ENCODE data around the gene SEMA3F.

SEMA3F gene

DNA sequence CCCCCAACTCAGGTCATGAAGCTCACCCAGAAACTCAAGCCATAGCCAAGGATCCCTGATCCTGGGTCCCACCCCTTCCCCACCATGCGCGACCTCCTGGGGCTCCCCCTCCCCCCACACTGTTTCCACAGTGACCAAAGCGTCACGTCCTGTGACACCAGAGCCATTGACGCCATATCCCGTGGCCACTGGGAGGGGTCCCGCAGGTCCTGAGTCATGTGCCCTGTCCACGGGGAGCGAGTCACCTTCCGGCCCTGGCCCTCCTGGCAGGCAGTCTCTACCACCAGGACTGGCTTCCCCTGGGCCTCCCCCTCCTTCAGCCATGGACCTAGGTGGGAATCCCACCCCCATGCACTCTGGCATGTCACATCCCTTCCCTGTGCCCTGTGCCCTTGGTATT is 15.6 kb downstream of the SEMA3F start:
- Mint-ChIP-seq H3K27me3 (no peaks in the 10 kb centered on the region), H3K36me3 (no peaks in the 10 kb centered on the region), H3K4me3 (no peak overlapping the region), H3K9me3 (no peaks in the 10 kb centered on the region), H3K27ac (no peak overlapping the region), H3K4me1 (no peaks in the 10 kb centered on the region)

DNA sequence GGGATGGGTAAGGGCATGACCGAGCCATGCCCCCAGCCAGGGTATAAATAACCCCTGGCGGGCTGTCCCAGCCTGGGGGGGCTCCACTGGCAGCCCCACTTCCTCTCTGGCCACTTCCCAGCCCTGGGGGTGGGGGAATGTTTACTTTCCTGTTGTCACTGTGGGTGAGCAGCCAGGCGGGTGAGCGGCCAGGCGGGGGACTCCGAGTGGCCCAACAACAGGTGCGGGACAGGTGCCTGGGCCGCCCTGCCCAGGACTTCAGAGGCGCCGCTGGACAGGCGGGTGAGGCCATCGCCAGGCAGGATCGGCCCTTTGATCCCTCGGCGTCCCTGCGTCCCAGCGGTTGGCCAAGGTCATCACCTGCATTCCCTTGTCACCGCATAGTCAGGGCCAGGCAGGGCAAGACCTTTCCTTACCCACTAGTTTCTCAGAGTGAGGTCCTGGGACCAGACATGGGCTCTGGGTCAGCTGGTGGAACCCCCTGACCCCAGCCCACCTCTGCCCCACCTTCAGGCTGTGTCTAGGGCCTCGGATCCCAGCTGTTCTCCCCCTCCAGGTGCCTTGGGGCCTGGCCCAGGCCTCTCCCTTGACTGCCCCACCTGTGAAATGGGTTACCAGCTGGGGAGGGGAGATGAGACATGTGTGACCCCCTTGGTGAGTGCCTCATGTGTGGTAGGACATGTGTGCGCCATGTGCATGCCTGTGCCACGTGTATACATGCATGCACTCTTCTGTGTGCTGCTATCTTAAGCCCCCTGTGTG is 16.6 kb downstream of the SEMA3F start:
- Mint-ChIP-seq H3K9me3 (no peaks in the 10 kb centered on the region), H3K27me3 (no peaks in the 10 kb centered on the region), H3K27ac (no peak overlapping the region), H3K36me3 (no peaks in the 10 kb centered on the region), H3K4me3 (no peak overlapping the region), H3K4me1 (no peaks in the 10 kb centered on the region)

DNA sequence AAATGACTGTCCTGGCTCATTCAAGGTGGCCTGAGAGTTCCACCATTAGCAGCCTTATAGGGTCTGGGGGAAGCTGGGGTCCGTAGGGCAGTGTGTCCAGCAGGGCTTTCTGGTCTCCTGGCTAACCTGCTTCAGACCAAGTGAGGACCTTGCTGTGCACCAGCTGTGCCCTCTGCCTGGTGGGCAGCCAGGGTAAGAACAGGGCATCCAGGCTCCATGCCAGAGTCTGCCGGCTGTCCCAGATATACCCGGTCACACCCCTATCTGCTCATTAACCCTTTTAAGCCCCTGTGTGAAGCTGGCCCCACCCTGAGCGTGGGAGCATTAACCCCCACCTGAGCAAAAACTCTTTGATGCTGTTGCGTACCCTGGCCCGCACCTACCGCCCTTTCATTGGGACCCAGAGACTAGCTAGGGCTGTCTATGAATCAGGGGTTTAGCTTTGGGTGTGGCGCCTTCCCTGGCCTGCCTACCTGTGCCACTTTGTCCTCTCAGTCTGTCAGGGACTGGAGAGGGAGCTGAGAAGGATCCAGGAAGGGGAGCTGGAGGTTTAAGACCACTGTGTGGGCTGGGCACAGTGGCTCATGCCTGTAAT is 17.6 kb downstream of the SEMA3F start:
- no peaks in the 10 kb centered on the region for H3K9me3 Mint-ChIP-seq
- H3K4me3 Mint-ChIP-seq, result no peak overlapping the region
- H3K4me1 Mint-ChIP-seq, result no peaks in the 10 kb centered on the region
- no peaks in the 10 kb centered on the region for H3K36me3 Mint-ChIP-seq
- no peaks in the 10 kb centered on the region for H3K27me3 Mint-ChIP-seq
- H3K27ac Mint-ChIP-seq, result no peak overlapping the region

DNA sequence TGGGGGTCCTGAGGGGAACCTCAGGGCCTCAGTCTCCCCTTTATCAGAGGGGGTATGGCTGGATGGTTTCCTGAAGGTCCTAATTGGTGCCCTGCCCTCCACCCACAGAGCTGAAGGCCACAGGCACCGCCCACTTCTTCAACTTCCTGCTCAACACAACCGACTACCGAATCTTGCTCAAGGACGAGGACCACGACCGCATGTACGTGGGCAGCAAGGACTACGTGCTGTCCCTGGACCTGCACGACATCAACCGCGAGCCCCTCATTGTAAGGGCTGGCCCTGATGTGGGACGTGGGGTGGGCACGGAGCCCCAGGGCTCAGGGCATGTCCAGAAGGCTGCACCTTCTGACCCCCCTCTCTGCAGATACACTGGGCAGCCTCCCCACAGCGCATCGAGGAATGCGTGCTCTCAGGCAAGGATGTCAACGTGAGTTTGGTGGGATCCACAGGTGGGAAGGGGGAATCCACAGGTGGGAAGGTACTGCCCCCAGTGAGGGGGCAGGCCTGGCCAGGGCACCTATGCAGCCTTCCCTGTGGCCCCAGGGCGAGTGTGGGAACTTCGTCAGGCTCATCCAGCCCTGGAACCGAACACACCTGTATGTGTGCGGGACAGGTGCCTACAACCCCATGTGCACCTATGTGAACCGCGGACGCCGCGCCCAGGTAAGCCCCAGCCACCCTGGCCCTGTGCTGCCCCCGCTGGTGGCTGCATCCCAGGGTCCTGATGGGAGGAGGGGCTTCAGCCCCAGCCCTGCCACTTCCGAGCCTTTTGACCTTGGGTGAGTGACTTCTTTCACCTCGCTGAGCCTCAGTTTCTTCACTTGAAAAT is 18.8 kb downstream of the SEMA3F start:
- no peaks in the 10 kb centered on the region for H3K27me3 Mint-ChIP-seq
- H3K9me3 Mint-ChIP-seq, result no peaks in the 10 kb centered on the region
- no peak overlapping the region for H3K4me3 Mint-ChIP-seq
- no peaks in the 10 kb centered on the region for H3K4me1 Mint-ChIP-seq
- no peaks in the 10 kb centered on the region for H3K36me3 Mint-ChIP-seq
- H3K27ac Mint-ChIP-seq, result no peak overlapping the region

DNA sequence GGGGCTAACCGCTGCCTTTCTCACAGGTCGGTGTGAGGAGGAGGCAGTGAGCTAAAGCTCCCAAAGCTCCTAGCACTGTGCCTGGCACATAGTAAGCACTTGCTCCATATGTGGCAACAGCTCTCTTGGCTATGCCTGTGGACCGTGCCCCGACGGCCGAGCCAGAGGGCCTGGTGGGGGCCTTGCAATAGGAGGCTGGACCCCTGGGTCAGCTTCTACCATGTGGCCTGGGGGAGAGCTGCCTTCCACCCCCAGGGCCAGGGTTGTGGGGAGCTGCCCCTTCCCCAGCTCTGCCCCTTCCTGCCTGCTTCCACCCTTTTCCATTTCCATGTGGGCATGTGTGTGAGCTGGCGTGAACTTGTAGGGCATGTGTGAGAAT is 19.4 kb downstream of the SEMA3F start:
- no peak overlapping the region for H3K27ac Mint-ChIP-seq
- H3K27me3 Mint-ChIP-seq, result no peaks in the 10 kb centered on the region
- no peaks in the 10 kb centered on the region for H3K36me3 Mint-ChIP-seq
- H3K4me1 Mint-ChIP-seq, result no peaks in the 10 kb centered on the region
- H3K4me3 Mint-ChIP-seq, result no peak overlapping the region
- H3K9me3 Mint-ChIP-seq, result no peaks in the 10 kb centered on the region

DNA sequence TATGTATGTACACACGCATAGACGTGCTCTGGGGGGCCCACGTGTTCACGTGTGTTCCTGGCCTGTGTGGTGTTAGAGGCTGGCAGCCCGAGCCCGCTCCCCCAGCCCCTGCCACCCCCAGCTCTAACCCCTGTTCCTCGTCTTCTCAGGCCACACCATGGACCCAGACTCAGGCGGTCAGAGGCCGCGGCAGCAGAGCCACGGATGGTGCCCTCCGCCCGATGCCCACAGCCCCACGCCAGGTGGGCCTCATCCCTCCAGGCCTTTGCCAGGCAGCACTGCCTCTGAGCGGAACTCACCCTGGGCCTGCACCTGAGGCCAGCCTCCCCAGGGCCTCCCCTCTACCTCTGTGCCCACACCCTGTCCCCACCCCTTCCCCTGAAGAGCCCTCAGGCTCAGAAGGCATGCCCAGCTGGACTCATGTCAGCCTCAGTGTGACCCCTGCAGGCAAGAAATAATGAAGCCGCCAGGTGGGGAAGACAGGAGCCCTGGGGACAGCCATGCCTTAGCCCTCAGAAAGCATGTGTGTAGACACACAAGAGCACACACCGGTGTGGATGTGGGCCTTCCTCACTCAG is 19.9 kb downstream of the SEMA3F start:
- Mint-ChIP-seq H3K27me3 (no peaks in the 10 kb centered on the region), H3K4me3 (no peak overlapping the region), H3K36me3 (no peaks in the 10 kb centered on the region), H3K27ac (no peak overlapping the region), H3K9me3 (no peaks in the 10 kb centered on the region), H3K4me1 (no peaks in the 10 kb centered on the region)

DNA sequence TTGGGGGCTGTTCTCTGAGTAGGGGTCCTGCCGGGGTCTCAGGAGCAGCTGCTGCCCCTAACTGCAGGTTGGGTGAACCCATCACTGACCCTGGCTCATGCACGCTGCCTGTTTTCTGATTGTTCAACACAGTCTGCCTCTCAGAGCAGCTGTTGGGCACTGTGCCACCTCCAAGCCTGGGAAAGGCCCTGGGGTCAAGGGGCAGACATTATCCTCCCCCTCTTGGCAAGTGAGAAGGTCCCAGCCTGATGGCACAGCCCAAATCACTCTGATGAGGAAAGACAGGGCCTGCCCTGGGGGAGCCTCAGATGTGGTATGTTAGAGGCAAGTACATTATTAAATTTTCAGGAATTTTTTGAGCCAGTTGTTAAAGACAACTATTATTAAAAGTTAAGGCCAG is 22.2 kb downstream of the SEMA3F start:
- Mint-ChIP-seq H3K36me3 (no peaks in the 10 kb centered on the region), H3K4me1 (no peaks in the 10 kb centered on the region), H3K4me3 (no peak overlapping the region), H3K27ac (no peak overlapping the region), H3K27me3 (no peaks in the 10 kb centered on the region), H3K9me3 (no peaks in the 10 kb centered on the region)

DNA sequence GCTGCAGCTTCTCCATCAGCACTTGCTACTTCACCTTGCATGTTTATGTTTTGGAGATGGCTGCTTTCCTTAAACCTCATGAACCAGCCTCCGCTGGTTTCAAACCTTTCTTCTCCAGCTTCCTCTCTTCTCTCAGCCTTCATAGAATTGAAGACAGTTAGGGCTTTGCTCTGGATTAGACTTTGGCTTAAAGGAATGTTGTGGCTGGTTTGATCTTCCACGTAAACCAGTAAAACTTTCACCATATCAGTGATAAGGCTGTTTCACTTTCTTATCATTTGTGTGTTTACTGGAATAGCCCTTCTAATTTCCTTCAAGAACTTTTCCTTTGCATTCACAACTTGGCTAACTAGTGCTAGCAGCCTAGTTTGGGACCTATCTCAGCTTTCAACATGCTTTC is 24.6 kb downstream of the SEMA3F start:
- Mint-ChIP-seq H3K4me3 (no peak overlapping the region), H3K27ac (no peak overlapping the region), H3K9me3 (no peaks in the 10 kb centered on the region), H3K36me3 (no peaks in the 10 kb centered on the region), H3K27me3 (no peaks in the 10 kb centered on the region), H3K4me1 (no peaks in the 10 kb centered on the region)

DNA sequence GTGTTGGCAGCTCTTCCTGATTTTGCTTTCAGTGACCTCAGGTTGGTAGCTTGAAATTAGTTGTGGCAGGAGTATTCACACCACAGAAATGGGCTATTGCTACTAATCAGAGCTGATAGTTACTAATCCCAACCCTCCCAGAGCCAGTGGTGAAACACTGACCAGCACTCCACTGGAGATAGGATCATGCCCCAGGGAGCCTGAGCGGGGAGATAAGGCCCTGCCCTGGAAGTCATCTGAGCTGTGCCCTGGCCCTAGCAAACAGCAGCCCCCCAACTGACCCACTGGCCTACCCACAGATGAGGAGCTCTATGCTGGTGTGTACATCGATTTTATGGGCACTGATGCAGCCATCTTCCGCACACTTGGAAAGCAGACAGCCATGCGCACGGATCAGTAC is 26.9 kb downstream of the SEMA3F start:
- Mint-ChIP-seq H3K4me3 (no peak overlapping the region), H3K36me3 (no peaks in the 10 kb centered on the region), H3K27me3 (no peaks in the 10 kb centered on the region), H3K27ac (no peak overlapping the region), H3K9me3 (no peaks in the 10 kb centered on the region), H3K4me1 (no peaks in the 10 kb centered on the region)

DNA sequence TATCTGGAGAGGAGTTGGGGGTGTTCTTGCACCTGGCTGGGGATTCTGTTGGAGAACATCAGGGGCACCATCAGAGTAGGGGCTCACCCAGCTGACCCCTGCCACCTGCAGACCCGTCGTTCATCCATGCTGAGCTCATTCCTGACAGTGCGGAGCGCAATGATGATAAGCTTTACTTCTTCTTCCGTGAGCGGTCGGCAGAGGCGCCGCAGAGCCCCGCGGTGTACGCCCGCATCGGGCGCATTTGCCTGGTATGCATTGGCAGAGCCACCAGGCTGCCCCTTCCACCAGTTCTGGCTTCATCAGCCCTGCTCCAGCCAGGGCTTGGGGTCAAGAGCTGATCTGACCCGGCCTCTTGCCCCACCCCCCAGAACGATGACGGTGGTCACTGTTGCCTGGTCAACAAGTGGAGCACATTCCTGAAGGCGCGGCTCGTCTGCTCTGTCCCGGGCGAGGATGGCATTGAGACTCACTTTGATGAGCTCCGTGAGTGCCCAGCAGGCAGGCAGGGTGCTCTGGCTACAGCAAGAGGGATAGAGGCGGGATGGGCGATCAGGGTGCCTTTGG is 27.5 kb downstream of the SEMA3F start:
- Mint-ChIP-seq H3K9me3 (no peaks in the 10 kb centered on the region), H3K36me3 (no peaks in the 10 kb centered on the region), H3K4me3 (no peak overlapping the region), H3K27ac (no peak overlapping the region), H3K4me1 (no peaks in the 10 kb centered on the region), H3K27me3 (no peaks in the 10 kb centered on the region)

DNA sequence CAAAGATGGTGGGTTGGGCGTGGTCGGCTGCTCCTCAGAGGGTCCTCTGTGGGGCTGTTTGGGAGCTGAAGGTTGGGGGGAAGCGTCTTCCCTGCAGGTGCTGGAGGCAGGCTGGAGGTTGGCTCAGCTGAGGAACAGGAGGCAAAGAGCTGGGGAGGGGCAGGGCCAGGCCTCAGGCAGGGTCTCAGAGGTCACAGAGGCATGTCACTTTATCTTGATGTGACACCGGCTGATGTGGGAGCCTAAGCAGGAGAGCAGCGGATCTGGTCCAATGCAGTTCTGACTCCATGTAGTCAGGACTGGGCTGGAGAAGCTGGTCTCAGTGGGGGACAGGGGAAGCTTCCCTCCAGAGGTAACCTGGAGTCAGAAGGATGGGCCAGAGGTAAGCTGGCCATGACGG is 28.6 kb downstream of the SEMA3F start:
- Mint-ChIP-seq H3K4me3 (no peak overlapping the region), H3K4me1 (no peaks in the 10 kb centered on the region), H3K27ac (no peak overlapping the region), H3K27me3 (no peaks in the 10 kb centered on the region), H3K9me3 (no peaks in the 10 kb centered on the region), H3K36me3 (no peaks in the 10 kb centered on the region)

DNA sequence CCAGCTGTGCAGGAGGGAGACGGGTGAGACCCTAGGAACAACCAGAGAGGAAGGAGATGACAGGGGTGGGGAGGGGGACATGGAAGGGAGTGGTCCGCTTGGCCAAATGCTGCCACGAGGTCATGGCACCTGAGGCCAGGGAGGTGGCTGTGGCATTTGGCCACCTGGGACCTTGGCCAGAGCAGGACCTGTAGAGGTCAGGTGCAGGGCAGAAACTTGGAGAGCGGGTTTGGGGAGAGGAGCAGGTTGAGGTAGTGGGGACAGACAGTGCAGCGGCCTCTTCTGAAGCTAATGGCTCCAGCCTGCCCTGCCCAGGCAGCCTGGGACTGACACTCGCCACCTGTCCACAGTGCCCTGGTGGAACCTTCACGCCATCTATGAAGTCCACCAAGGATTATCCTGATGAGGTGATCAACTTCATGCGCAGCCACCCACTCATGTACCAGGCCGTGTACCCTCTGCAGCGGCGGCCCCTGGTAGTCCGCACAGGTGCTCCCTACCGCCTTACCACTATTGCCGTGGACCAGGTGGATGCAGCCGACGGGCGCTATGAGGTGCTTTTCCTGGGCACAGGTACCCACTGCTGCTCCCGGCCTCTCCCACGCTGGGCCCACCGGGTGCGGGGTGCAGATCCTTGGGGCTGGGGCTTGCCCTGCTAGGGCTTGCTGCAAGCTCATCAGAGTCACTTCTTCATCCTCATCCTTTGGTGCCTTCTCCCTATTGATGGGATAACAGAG is 29.3 kb downstream of the SEMA3F start:
- no peaks in the 10 kb centered on the region for H3K36me3 Mint-ChIP-seq
- H3K4me1 Mint-ChIP-seq, result no peaks in the 10 kb centered on the region
- H3K9me3 Mint-ChIP-seq, result no peaks in the 10 kb centered on the region
- no peak overlapping the region for H3K4me3 Mint-ChIP-seq
- no peaks in the 10 kb centered on the region for H3K27me3 Mint-ChIP-seq
- H3K27ac Mint-ChIP-seq, result no peak overlapping the region

DNA sequence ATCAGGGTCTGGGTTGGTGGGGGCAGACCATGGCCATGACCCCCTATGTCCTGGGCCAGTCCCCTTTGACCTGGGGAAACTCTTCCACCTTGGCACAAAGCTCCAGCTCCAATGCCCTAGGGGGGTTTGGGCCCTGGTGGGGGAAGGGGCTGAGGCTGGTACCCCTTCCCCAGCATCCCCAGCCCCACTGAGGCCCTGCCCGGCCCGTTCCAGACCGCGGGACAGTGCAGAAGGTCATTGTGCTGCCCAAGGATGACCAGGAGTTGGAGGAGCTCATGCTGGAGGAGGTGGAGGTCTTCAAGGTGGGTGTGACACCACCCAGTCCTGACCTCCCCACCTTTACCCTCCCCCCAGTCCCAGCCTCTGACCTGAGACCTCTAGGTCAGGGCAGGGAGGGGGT is 30.1 kb downstream of the SEMA3F start:
- no peak overlapping the region for H3K4me3 Mint-ChIP-seq
- H3K27me3 Mint-ChIP-seq, result no peaks in the 10 kb centered on the region
- no peaks in the 10 kb centered on the region for H3K9me3 Mint-ChIP-seq
- no peaks in the 10 kb centered on the region for H3K4me1 Mint-ChIP-seq
- H3K27ac Mint-ChIP-seq, result no peak overlapping the region
- H3K36me3 Mint-ChIP-seq, result no peaks in the 10 kb centered on the region

DNA sequence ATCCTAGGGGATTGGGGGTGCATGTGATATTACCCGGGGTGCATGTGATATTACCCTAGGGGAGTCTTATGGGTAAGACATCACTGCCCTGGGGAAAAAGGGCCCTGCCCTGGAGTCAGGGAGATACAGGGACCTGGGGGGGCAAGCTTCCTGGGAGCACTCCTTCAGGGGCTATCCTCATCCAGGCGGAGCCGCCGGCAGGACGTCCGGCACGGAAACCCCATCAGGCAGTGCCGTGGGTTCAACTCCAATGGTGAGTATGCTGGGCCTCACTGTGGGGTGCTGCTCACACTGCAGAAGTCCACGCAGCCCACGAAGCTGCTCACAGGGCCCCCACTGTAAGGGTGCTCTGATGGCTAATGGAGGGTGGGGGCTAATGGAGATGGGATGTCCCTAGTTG is 31.0 kb downstream of the SEMA3F start:
- Mint-ChIP-seq H3K9me3 (no peaks in the 10 kb centered on the region), H3K27me3 (no peaks in the 10 kb centered on the region), H3K36me3 (no peaks in the 10 kb centered on the region), H3K27ac (no peak overlapping the region), H3K4me1 (no peaks in the 10 kb centered on the region), H3K4me3 (no peak overlapping the region)

DNA sequence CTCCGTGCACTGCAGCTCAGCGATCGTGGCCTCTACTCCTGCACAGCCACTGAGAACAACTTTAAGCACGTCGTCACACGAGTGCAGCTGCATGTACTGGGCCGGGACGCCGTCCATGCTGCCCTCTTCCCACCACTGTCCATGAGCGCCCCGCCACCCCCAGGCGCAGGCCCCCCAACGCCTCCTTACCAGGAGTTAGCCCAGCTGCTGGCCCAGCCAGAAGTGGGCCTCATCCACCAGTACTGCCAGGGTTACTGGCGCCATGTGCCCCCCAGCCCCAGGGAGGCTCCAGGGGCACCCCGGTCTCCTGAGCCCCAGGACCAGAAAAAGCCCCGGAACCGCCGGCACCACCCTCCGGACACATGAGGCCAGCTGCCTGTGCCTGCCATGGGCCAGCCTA is 32.6 kb downstream of the SEMA3F start:
- no peak overlapping the region for H3K27ac Mint-ChIP-seq
- no peaks in the 10 kb centered on the region for H3K36me3 Mint-ChIP-seq
- no peaks in the 10 kb centered on the region for H3K9me3 Mint-ChIP-seq
- no peaks in the 10 kb centered on the region for H3K27me3 Mint-ChIP-seq
- no peak overlapping the region for H3K4me3 Mint-ChIP-seq
- H3K4me1 Mint-ChIP-seq, result peaks cover 3% of the 10 kb centered on the region

Data from activated naive CD4-positive, alpha-beta T cell treated with anti-CD3 and anti-CD28 coated beads, Interleukin-2, amount 50 U/mL, for 24 hours (primary cell).